HUES48 (cell line): ENCODE measurements around the gene XPR1.

Source experiments
- H3K27ac ChIP-seq: one replicate; pipeline ENCODE4 v1.7.0; 2013; ENCODE audit warnings: low read depth, low read length, inconsistent platforms
- H3K27me3 ChIP-seq: 2 replicates; pipeline ENCODE4 v1.6.1; 2013; ENCODE audit warnings: mild to moderate bottlenecking, low read length; ENCODE audit not compliant: control insufficient read depth, insufficient read depth
- H3K36me3 ChIP-seq: 2 replicates; pipeline ENCODE4 v1.6.1; 2013; ENCODE audit warnings: low read length; ENCODE audit not compliant: control insufficient read depth, insufficient read depth
- H3K4me1 ChIP-seq: 2 replicates; pipeline ENCODE4 v1.6.1; 2013; ENCODE audit warnings: mild to moderate bottlenecking, low read length; ENCODE audit not compliant: control insufficient read depth, insufficient read depth
- H3K4me3 ChIP-seq: 2 replicates; pipeline ENCODE4 v1.5.1; 2013; ENCODE audit warnings: mild to moderate bottlenecking, low read depth, low read length
- H3K9ac ChIP-seq: 2 replicates; pipeline ENCODE4 v1.6.1; 2013; ENCODE audit warnings: mild to moderate bottlenecking, low read depth, low read length, moderate library complexity
- H3K9me3 ChIP-seq: 2 replicates; pipeline ENCODE4 v1.6.1; 2013; ENCODE audit warnings: low read length; ENCODE audit not compliant: control insufficient read depth, insufficient read depth

Gene XPR1

DNA sequence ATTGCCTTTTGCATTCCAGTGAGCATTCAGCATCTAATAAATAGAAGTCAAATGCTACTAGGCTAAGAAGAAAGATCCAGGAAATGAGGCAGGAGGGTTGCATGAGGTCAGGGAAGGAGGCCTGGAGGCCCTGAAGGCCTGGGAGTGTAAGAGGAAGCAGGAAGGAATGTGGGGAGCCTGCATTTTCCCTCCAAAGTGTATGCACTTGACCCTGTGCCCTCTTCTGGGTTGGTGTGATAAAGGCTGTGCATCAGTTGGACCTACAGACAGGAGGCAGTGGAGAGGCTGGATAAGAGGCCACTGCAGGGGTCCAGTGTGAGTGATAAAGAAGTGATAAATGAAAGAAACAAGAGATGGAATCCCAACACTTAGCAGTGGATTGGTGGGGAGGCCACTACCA is 301.3 kb downstream of the XPR1 start:
- no peak overlapping the region for H3K4me3 ChIP-seq
- H3K9ac ChIP-seq: no peak overlapping the region
- no peaks in the 10 kb centered on the region for H3K27me3 ChIP-seq
- H3K4me1 ChIP-seq: no peaks in the 10 kb centered on the region
- H3K27ac ChIP-seq: no peak overlapping the region
- H3K9me3 ChIP-seq: no peaks in the 10 kb centered on the region
- H3K36me3 ChIP-seq: no peaks in the 10 kb centered on the region

DNA sequence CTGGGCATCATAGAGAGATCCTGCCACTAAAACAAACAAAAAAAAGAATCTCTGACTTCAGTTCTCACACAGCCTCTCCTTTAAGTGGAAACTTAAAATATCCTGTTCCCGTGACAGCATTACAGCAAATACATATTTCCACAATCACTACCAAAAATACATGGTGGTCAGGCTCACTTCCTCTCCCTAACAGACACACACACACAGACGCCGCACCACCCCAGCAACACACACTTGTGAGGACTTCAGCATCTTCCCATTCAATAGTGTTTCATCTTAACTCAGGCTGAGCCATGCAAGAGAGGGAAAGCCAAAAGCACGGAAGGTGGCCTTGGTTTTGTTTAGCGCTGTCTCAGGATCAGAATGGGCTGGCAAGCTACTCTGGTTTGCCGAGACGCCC is 302.7 kb downstream of the XPR1 start:
- H3K4me1 ChIP-seq: no peaks in the 10 kb centered on the region
- no peak overlapping the region for H3K9ac ChIP-seq
- no peak overlapping the region for H3K4me3 ChIP-seq
- no peaks in the 10 kb centered on the region for H3K27me3 ChIP-seq
- H3K27ac ChIP-seq: no peak overlapping the region
- no peaks in the 10 kb centered on the region for H3K36me3 ChIP-seq
- H3K9me3 ChIP-seq: no peaks in the 10 kb centered on the region

DNA sequence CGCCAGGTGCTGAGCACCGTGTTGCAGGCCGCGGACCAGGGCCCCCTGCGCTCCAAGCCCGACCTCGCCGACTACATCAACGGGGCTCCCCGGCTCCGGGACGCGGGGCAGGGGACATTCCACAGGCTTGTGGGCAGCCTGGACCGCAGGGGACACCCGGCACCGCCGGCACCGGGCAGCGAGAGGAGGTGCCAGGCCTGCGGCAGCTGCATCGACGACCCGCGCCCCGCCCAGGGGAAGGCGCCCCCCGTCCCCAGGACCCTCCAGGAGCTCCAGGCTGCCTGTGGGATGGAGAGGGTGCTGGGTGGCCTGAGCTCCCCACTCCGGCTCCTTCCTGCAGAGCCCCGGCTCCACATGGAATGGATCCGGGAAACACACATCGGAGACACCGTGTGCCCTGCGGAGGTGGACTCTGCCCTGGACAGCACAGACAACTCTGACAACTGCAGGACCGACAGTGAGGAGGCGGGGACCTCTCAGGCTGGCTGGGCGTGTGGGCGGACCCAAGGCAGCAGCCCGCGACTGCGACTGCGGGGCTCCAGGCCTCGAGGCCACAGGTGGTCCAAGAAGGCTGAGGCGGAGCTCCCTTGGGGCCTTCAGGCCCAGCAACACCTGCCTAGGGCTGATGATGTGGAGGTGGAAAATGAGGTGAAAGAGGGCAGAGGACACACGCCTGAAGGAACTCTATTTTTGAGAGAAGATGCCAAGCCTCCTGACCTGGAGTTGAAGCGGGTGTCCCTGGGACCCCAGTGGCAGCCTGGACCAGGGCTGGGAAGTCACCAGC is 303.7 kb downstream of the XPR1 start:
- H3K9ac ChIP-seq: no peak overlapping the region
- no peaks in the 10 kb centered on the region for H3K27me3 ChIP-seq
- no peak overlapping the region for H3K27ac ChIP-seq
- no peak overlapping the region for H3K4me3 ChIP-seq
- H3K9me3 ChIP-seq: no peaks in the 10 kb centered on the region
- no peaks in the 10 kb centered on the region for H3K36me3 ChIP-seq
- no peaks in the 10 kb centered on the region for H3K4me1 ChIP-seq

DNA sequence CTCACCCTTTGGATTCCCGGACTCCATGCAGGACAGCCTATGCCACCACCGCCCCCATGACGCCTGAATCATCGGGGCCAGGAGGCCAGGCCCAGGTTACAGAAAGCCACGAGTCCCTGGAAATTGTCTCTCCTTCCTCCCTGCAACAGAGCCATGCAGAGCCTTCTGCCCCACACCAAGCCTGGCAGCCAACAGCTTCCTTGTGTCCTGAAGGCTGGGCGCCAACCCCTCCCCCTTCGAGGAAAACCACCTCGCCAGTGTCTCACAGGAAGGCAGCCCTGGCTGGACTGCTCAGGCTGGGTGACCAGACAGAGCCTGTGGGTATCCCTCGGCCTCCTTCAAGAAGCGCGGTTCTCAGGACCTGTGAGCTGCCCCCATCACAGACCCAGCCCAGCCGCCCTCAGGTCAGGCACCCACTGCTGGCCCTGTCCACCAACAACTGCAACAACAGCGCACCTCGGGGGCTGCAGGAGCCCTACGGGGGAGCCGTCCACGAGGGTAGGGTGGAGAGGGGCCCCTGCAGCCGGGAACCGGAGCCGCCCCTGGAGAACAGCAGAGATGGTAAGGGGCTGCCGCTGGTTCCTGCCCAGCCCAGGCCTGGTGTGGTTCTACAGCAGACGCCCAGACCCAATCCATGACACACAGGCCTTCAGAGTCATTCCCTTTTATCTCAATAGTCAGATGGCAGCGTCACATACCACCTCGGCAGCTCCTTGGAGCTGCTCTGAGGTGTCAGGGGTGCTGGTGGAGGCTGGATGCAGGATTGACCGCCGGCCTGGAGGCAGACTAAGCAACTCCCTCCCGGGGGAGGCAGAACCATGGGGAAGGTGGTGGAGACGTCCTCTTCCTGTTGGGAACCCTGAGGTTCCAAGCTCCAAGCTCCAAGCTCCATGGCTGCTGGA is 304.5 kb downstream of the XPR1 start:
- H3K4me3 ChIP-seq: no peak overlapping the region
- H3K36me3 ChIP-seq: no peaks in the 10 kb centered on the region
- no peaks in the 10 kb centered on the region for H3K27me3 ChIP-seq
- no peaks in the 10 kb centered on the region for H3K4me1 ChIP-seq
- no peak overlapping the region for H3K9ac ChIP-seq
- no peak overlapping the region for H3K27ac ChIP-seq
- H3K9me3 ChIP-seq: no peaks in the 10 kb centered on the region

DNA sequence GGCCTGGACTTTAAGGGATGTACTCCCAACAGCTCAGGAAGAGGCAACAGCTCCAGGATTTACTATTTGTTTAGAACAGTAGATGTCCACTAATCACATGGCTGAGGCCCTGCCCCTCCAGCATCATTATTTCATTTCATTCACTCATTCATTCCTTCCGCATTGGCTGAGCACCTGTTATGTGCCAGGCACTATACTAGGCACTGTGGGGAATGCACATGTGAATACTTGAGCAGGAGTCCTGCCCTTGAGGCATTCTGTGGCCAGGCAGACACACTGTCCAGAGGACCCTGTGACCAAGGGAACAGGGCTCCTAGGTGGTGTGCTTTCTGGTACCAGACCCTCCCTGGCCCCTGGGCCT is 305.2 kb downstream of the XPR1 start:
- no peak overlapping the region for H3K4me3 ChIP-seq
- no peak overlapping the region for H3K27ac ChIP-seq
- no peaks in the 10 kb centered on the region for H3K9me3 ChIP-seq
- no peaks in the 10 kb centered on the region for H3K27me3 ChIP-seq
- no peaks in the 10 kb centered on the region for H3K36me3 ChIP-seq
- H3K9ac ChIP-seq: no peak overlapping the region
- H3K4me1 ChIP-seq: no peaks in the 10 kb centered on the region

DNA sequence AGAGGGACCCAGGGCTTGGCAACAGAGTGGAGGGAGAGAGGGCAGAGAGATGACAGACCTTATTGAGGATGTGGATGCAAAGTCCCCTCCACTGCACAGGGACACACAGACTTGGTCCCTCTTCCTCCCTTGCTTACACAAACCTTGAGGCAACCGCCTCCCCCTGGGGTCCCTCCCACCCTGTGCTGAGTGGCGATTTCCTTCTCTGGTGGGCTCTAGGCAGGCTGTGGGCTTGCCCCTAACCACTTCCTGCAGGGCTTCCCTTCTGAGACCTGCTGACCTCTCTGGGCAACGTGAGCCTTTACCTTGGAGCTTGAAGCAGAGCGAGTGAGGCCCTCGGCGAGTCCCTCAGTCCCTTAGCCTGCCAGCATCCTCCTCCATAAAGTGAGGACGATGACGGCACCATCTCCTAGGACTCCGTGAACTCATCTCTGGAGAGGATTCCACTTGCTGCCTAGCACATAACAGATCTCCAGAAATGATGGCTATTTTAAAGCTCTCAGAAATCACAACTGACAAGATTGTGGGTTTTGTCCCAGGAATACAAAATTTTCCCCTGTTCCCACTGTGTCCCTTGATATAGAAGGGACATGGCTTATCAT is 305.9 kb downstream of the XPR1 start:
- no peaks in the 10 kb centered on the region for H3K27me3 ChIP-seq
- no peak overlapping the region for H3K4me3 ChIP-seq
- peaks cover 4% of the 10 kb centered on the region; the same call in 1 of the 2 replicates for H3K4me1 ChIP-seq
- H3K36me3 ChIP-seq: no peaks in the 10 kb centered on the region
- H3K27ac ChIP-seq: no peak overlapping the region
- no peaks in the 10 kb centered on the region for H3K9me3 ChIP-seq
- no peak overlapping the region for H3K9ac ChIP-seq

DNA sequence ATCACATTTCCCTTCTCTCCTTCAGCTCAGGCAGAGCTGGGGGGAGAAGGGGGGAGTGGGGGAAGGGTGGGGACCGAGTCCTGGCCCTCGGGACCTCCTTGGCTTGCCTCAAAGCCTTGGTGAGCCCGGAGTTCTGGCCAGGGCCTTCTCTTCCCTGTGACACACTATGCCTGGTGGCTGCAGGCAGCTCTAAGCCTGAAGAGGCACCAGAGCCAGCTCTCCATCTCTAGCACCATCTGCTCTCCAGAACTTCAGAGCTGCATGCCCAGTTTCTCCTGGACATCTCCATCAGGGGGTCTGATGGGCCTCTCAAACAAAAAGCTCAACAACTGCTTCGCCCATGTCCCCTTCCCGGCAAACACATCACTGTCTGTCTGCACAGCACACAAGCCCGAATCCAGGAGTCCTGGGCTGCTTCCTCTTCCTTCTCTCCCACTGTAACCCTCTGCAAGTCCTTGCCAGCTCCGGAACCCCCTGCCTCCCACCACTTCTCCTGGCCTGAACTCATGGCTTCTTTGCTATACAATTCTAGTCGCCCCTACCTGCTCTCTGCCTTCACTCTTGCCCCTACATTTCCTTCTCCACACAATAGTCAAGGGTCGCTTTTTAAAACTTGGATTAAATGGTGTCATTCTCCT is 307.4 kb downstream of the XPR1 start:
- H3K9me3 ChIP-seq: no peaks in the 10 kb centered on the region
- no peak overlapping the region for H3K4me3 ChIP-seq
- H3K9ac ChIP-seq: no peak overlapping the region
- no peaks in the 10 kb centered on the region for H3K27me3 ChIP-seq
- no peak overlapping the region for H3K27ac ChIP-seq
- no peaks in the 10 kb centered on the region for H3K36me3 ChIP-seq
- peaks cover 4% of the 10 kb centered on the region; the same call in 1 of the 2 replicates for H3K4me1 ChIP-seq

DNA sequence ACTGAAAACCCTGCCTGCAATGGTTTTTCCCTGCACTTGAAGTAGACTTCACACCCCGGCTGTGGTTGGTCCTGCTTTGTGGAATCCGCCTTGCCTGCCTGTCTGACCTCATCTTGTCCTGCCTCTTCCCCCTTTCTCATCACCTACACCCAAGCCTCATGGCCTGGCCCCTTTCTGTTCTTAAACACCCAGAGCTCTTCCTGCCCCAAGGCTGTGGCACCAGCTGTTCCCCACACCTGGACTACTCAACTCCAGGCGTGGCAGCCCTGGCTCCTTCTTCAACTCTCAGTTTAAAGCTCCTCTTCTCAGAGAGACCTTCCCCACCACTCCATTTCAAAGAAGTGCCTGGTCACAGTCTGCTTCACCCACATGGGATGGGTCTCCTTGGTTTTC is 307.9 kb downstream of the XPR1 start:
- H3K4me3 ChIP-seq: no peak overlapping the region
- H3K4me1 ChIP-seq: peaks cover 4% of the 10 kb centered on the region; the same call in 1 of the 2 replicates
- H3K9ac ChIP-seq: no peak overlapping the region
- no peak overlapping the region for H3K27ac ChIP-seq
- H3K27me3 ChIP-seq: no peaks in the 10 kb centered on the region
- no peaks in the 10 kb centered on the region for H3K36me3 ChIP-seq
- no peaks in the 10 kb centered on the region for H3K9me3 ChIP-seq
